Activated naive CD4-positive, alpha-beta T cell treated with anti-CD3 and anti-CD28 coated beads, Interleukin-2, amount 50 U/mL, for 16 hours (primary cell): ENCODE measurements around the gene JMJD6.
"Not testable (repeated sequence)": the region's sequence is repeated elsewhere in the genome, so short reads cannot be mapped to it uniquely, and the experiment has no call there.

ENCODE experiments used
- DNase-seq: peaks from one replicate; pipeline ENCODE4 v3.0.0-alpha.2; 2020

JMJD6 gene

DNA sequence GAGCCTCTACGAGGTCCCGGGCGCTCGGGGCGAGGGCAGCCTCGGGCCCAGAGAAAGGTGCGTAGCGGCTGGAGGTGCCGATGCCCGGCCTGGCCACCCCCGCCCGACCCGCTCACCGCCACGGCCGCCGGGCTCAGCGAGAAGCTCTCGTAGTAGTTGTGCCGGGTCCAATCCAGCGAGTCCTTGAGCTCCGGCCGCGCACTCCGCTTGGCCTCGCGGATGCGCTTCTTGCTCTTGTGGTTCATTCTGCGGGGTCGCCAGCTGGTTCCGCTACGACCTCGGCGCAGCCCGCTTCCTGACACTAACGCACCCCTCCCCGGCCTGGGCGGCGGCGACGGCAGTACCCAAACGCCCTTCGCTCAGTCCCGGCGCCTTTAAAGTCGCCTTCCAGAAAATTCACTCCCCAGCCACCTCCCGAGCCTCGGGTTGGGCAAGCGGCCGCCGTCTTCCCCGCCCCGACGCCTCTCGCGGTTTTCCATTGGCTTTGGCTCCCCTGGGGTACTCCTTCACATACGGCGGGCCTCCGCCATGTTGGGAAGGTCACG, at the start of gene JMJD6:
Gene JMJD6 (minus strand): TSS at position 376 of the 545 bp plus-strand sequence. CDS start 131 bp downstream, at position 245.
- DNase-seq, result peak; percentile 94

DNA sequence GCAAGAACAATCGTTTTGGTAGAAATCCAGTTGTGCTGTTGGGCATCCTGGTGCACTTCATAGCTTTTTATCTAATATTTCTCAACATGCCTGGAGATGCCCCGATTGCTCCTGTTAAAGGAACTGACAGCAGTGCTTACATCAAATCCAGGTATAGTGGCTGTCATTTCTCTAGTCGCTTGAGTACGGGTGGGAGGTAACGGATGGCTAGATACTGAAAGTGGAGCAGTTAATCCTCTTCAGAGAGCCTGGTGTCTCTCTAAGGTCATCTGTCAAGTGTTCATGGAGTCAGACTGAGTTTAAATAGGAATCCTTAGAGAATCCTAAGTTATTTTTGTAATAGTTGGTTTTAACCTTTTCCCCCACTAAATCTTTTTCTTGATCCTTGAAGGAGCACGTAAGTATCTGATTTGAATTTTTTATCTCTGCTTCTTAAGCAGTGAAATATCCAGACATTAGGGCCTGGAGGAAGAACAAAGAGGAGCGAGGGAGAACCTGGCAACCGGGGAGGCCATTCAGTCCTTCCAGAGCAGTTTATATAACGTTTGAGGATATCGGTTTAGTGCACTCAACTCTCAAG, 48.7 kb upstream of the JMJD6 start:
- no peak for DNase-seq

DNA sequence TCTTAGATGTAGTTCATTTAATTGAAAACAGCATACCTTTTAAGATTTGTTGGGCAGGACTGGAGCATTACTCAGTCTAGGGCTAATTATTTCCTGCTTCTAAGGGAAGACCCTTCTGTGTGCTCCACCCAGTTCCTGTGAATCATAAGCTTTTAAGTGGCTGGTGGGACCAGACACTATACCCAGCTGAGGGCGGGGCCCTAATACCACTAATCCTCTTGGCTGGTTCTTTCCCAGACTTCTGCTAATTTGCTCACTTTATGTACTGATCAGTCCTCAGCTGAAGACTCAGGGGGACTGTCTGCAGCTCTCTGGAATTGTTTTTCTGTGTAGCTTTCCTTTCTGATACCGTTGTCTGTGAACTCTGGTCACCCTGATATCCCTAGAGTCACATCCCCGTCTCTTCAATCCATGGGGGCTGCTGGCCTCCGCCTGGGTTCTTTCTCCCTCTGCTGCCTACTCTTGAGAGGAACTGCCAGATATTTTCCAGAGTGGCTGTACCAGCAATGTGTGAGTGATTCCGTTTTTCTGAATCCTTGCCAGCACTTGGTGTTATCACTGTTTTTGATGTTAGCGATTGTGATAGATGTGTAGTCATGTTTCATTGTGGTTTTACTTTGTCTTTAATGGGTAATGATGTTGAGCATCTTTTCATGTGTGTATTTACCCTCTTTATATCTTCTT, 46.6 kb upstream of the JMJD6 start:
- peak; percentile 51 for DNase-seq

DNA sequence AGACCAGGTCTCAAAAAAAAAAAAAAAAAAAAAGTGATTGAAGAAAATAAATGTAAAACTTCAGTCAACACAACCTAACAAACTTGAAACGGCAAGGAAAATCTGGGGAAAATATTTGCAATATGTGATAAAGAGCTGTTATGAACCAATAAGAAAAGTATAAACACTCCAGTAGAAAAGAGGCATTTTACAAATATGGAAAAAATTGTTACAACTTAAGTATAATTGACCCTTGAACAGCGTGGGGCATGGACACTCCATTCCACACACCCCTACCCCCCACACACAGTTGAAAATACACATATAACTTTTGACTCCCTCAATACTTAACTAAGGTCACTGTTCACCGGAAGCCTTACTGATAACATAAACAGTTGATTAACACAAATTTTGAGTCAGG, 32.2 kb upstream of the JMJD6 start:
- DNase-seq, result no peak

DNA sequence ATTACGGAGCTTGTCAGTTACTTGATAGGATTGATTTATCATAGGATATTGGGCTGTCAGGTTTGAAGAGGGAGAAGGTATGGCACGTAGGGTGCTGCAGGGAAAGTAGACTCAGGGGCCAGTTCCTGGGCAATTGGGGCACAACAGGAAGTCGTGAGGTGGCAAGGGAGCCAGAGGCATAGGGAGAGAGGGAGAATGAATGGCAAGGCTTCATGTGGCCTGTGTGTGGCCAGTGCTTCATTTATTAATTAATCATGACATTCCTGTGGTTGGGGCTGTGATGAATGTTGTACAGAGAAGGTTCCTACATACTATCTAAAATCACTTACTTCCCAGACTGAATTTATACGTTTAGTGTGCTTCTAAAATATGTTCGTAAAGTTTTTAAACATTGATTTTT, 30.9 kb upstream of the JMJD6 start:
- DNase-seq, result no peak

DNA sequence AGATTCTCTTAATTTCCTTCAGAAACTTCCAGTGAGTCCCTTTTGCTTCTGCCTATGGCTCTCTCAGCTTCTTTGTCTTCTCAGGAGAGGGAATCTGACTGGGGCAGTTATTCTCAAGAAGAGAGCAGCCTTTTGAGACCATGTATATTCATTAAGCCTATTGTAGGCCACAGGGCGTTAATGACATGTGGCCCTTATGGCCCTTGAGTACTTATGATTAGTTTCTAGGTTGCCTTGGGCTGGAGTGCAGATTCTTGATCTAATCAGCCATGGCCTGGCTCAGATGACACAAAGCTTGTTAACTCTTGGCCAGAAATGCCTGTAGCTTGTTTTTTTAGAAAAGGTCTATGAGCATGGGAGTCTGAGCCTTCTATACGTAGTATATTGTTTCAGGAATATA, 28.9 kb upstream of the JMJD6 start:
- no peak for DNase-seq

DNA sequence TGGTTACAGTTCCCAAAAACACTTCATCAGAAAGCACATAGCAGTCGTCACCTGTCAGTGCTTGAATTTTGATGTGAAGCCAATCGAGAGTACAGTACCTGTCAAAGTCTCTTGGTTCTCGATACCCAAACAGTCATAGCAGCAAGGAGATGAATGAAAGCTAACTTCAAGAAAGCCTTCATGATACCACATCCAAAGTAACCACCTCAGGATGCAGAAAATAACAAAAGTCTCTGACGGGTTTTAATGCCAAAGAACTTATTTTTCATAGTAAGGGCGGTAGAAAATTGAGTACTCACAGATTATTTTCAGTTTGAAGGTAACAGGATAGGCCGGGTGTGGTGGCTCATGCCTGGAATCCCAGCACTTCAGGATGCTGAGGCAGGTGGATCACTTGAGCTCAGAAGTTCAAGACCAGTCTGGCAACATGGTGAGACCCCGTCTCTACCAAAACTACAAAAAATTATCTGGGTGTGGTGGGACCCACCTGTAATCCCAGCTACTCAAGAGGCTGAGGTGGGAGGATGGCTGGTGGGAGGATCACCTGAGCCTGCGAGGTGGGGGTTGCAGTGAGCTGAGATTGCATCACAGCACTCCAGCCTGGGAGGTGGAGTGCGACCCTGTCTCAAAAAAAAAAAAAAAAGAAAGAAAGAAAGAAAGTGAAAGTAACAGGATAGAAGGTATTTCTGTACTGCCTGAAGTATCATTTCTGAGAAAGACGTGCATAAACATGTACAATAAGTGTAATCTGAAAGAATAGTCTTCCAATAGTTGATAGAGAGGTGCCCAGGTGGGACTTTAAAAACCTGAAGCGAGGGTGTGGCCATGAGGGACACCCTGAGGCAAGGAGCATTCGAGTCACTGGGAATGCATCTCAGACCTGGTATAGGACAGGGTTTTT, 26.9 kb upstream of the JMJD6 start:
- peak; percentile 38 for DNase-seq

DNA sequence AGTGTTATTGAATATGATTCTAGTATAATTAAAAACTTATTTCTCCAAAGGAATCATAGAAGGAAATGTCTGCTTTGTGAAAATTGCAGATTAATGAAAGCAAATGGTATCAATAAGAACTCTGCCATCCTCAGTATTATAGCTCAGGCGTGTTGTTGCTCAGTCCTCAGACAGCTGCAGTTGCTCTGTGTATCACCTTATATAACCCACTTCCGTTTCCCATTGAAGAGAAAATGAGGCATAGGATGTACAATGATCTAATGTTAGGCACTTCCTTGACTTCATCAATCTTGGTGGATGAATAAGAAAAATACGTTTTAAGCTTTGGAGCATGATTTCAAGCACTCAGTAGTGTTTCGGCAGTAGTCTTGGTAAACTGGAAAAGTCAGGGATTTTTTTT, 25.6 kb upstream of the JMJD6 start:
- DNase-seq, result no peak

DNA sequence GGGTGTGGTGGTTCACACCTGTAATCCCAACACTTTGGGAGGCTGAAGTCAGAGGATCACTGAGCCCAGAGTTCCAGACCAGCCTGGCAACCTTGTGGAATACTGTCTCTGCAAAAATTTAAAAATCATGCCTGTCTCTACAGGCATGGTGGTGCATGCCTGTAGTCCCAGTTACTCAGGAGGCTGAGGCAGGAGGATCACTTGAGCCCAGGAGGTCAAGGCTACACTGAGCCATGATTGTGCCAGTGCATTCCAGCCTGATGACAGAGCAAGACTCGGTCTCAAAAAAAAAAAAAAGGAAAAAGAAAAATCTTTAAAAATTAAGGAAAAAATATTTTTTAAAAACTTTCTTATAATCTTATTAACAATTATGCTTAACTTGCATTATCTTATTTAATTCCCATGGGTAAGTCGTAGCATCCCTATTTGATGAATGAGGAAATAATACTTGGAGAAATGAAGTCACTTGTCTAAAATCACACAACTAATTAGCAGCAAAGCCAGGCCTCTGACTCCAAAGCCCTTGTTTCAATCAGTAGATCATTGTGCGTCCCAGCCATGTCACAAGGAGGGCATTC, 25.1 kb upstream of the JMJD6 start:
- no peak for DNase-seq

DNA sequence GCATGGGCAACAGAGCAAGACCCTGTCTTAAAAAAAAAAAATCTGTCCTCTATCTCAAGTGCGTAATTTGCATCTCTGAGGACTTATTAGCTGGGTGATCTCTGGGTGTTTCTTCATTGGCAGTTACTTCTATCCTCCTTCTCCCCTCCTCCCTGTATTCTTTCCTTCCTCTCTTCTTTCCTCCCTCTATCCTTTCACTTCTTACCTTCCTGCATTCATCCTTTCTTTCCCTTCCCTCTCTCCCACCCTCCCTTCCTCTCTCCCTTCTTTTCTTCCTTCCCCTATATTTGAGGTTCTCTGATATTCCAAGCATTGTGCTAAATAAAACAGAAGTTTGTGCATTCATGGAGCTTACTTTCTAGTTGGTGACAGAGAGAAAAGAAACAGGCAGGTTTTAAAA, 22.3 kb upstream of the JMJD6 start:
- no peak for DNase-seq

DNA sequence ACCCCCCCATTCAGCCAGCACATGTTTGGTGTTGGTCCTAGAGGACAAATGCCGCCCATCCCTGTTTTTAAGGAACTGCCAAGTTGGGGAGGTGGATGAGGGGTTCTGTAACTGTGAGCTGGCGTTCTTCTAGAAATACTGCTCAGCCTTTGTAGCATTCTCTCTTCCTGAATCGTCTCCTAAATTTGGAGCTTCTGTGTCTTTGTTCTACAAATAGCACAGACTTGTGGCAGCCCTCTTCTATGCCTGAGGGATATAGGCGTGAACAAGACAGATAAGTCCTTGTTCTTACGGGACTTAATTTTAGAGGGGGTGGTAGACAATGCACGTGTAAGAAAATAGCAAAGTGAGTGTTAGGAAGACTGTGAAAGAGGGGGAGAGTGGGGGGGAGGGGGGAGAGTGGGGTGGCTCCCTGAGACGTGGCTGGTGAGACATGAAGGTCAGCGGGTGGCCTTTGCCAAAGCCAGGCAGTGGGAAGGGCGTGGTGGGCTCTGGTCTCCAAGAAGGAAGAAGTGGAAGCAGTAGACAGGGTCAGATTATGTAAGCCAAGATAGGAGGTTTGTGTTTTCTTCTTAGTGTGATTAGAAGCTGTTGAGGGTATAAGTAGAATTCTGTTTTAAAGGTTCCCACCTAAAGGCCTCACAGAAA, 21.4 kb upstream of the JMJD6 start:
- DNase-seq, result no peak

DNA sequence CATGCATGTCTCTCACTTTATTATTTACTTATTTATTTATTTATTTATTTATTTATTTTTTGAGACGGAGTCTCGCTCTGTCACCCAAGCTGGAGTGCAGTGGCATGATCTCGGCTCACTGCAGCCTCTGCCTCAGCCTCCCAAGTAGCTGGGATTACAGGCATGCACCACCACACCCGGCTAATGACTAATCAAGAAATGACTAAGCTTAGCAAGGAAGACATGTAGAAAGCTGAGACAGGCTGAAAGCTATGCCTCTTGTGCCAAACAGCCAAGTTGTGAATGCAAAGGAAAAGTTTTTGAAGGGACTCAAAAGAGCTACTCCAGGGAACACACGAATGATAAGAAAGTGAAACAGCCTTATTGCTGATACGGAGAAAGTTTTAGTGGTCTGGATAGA, 19.4 kb upstream of the JMJD6 start:
- not testable (repeated sequence) for DNase-seq

DNA sequence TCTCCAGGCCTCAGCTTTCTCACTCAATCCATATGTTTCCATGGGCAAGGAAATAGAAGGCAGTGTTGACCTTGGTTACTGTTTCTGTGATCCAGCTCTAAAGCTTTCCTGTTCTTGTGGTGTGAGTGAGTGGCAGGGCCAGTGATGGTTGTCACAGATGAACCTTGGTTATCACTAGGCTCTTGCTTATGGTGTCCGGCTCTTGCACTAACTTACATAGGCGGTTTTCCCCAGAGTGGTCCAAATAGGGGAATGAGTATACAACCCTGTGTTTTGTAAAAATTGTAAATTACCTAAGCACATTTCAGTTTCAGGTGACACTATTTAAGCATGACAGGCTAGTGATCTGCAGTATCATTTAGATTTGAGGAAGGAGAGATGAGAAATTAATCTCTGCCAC, 18.3 kb upstream of the JMJD6 start:
- no peak for DNase-seq

DNA sequence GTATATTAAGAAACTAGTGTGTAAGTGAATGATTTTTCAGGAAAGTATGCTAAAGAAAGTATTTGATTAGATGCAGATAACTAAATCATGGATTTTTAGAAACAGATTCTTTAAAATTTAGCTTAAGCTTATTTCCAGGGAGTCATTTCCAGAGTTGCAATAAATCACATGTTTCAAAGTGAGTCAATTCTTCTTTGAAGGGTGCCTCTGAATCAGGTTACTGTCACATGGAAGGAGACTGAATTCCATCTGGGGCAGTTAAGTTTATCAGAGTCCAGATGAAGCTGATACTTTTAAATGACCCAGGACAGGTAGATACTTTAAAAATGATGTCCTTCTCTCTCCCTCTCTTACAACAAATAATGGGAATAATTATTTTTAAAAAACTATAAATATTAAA, 16.6 kb upstream of the JMJD6 start:
- DNase-seq, result no peak

DNA sequence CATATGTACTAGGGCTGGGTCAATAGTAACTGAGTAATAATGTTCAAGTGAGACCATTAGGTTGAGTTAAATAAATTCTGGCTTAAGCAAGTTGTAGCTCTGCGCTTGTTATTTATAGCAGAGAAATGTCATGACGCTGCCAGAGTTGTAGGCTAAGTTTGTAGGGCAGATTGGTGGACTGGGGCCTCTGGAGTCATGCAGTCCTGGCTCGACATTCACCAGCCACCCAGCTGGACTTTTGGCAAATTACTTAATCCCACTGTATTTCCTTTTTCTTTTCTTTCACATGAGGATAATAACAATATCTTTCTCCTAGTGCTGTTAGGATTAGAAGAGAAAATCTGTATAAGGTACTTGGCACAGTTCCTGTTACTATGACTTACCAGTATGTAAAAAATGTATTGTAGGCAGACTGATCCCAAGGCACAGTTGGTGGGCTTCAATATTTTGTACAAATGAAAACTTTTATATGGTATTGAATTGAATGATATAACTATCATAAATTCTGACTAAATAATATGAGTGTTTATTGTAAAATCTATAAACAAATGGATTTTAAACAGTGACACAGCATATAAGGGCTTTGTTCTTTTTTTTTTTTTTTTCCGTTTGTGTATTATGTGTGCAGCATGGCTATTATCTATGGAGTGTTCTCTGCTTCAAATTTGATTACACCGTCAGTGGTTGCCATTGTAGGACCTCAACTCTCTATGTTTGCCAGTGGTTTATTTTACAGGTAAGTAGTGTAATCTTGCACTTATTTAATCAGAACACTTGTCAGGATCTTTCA, 14.1 kb upstream of the JMJD6 start:
- DNase-seq, result no peak

DNA sequence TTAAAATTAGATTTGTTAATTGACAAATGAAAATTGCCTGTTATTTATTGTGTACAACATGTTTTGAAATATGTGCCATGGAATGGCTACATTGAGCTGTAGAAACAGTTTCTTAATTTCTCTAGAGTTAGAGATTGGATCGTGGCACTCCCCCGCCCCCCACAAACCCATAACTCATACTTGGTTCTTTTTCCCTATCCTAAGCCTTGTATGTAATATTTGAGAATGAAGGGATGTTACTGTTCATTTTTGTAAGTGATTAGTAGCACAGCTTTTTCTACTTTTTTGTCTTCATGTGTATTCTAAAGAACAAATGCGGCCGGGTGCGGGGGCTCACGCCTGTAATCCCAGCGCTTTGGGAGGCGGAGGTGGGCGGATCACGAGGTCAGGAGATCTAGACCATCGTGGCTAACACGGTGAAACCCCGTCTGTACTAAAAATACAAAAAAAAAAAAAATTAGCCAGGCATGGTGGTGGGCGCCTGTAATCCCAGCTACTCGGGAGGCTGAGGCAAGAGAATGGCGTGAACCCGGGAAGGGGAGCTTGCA, 13.2 kb upstream of the JMJD6 start:
- DNase-seq, result not testable (repeated sequence)

DNA sequence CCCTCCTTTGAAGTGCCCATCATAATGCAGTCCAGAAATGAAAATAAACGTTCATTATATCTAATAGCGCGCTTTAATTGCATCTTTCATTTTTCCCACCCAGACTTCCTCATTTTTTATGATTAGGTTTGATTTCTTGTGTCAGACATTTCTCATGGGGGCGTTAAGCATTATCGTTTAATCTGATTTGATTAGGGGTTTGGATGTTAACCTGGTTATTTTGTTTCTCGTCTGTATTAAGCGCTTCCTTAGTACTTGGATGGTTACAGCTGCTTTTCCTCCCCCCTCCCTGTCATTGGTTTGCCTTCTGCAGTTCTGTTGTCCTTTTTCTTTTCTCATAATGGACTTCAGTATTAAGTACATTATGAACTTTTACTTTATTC, 12.1 kb upstream of the JMJD6 start:
- no peak for DNase-seq

DNA sequence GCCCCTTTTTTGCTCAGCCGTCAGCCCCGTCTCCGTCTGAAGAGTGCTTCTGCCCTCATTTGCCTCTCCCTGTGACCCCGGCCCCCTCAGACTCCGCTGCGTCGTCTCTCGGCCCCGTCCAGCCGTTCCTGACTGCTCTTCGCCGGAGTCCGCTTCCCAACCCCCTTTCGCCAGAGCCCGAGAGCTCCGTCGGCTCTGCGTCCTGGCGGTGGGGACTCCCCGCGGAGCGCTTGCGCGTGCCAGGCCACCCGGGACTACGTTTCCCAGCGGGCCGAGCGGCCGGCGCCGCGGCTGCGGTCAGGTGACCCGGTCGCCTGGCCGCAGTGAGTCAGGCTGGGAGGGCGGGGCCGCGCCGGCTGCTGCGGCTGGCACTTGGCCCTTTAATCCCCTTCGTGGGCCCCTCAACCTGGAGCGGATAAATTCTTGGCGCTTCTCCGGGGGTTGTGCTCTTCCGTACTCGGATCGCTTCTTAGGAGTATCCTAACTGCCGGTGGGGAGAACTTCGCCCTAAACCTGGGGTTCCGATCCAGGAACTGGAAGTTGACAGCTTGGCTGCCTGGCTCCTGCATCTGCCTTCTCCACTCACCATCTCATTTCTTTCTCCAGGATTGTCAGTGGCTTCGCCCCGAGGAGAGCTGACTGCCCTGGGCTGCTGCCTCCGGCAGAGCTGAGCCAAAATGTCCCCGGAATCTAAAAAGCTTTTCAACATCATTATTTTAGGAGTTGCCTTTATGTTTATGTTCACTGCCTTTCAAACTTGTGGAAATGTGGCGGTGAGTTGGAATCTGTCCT, 11.5 kb upstream of the JMJD6 start, which contains the start of gene MFSD11:
Gene MFSD11 (plus strand): TSS at position 444 of the 792 bp plus-strand sequence. CDS start 234 bp downstream, at position 678.
- DNase-seq, result peak; percentile 93

DNA sequence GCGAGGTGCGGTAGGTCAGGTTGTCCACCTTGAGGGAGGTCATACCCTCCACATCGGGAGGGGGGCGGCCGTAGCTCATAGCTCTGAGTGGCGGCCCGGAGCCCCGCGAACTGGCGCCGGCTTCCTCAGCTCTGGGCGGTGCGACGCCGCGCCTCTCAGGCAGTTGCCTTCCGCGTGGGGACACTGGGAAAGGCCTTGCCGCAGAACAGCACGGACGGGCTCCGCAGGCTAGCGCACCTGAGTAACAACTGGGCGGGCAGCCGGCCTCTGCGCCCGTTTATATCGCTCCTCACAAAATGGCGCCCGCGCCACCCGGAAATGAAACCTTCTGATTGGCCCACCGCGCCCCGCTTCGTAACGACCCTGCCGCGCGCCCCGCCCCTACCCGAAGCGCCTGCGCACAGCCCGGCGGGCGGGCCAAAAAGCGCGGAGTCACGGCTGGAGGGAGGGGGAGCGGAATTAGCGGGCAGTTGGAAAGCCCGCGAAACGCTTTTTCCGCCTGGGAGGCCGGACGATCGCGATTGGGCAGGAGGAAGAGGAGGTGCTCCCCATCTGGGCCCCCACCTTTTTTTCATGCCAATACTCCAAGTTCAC, 10.8 kb upstream of the JMJD6 start, which contains the start of gene SRSF2:
Gene SRSF2 (minus strand): TSS at position 250 of the 594 bp plus-strand sequence. CDS start 171 bp downstream, at position 79.
- DNase-seq, result peak; percentile 98
